Loucy (cell line): ENCODE measurements around the gene GIMAP8.

Source experiments
- H2AFZ ChIP-seq: fragments of 200-600 bp; sonication (generic); 2 replicates; pipeline ENCODE4 v1.6.0; 2016; ENCODE audit warnings: antibody characterized with exemption, mild to moderate bottlenecking, low read length, moderate library complexity
- H3F3A ChIP-seq: fragments of 200-600 bp; 2 replicates; pipeline ENCODE4 v1.6.0; 2016; ENCODE audit warnings: antibody characterized with exemption, low read depth, mild to moderate bottlenecking
- H3K27me3 ChIP-seq: fragments of 200-600 bp; sonication (generic); 2 replicates; pipeline ENCODE4 v1.6.1; 2014; ENCODE audit warnings: low read length, mild to moderate bottlenecking; ENCODE audit not compliant: insufficient read depth, poor library complexity, severe bottlenecking
- H3K36me3 ChIP-seq: fragments of 200-600 bp; sonication (generic); 2 replicates; pipeline ENCODE4 v1.6.1; 2016; ENCODE audit warnings: low read length; ENCODE audit not compliant: insufficient read depth
- H3K4me1 ChIP-seq: fragments of 200-600 bp; sonication (generic); 2 replicates; pipeline ENCODE4 v1.5.1; 2014; ENCODE audit warnings: low read length, mild to moderate bottlenecking; ENCODE audit not compliant: insufficient read depth, poor library complexity, severe bottlenecking
- H3K4me2 ChIP-seq: fragments of 200-600 bp; sonication (generic); 2 replicates; pipeline ENCODE4 v1.6.0; 2014; ENCODE audit warnings: antibody characterized with exemption, low read length, low read depth, mild to moderate bottlenecking; ENCODE audit not compliant: poor library complexity, severe bottlenecking
- H3K4me3 ChIP-seq: fragments of 200-600 bp; sonication (generic); 2 replicates; pipeline ENCODE4 v1.5.1; 2014; ENCODE audit warnings: low read length, mild to moderate bottlenecking, mixed read lengths; ENCODE audit not compliant: poor library complexity, severe bottlenecking
- H3K79me2 ChIP-seq: fragments of 200-600 bp; sonication (generic); 2 replicates; pipeline ENCODE4 v1.6.1; 2014; ENCODE audit warnings: low read length; ENCODE audit not compliant: insufficient read depth
- H3K9ac ChIP-seq: fragments of 200-600 bp; sonication (generic); 2 replicates; pipeline ENCODE4 v1.6.0; 2014; ENCODE audit warnings: mild to moderate bottlenecking, low read depth, low read length, moderate library complexity; ENCODE audit not compliant: poor library complexity, severe bottlenecking
- H3K9me2 ChIP-seq: fragments of 200-600 bp; sonication (generic); replicated peaks from 2 replicates; pipeline ENCODE4 v1.6.1; 2016; ENCODE audit warnings: low read depth, low read length, mixed read lengths
- H3K9me3 ChIP-seq: fragments of 200-600 bp; sonication (generic); 2 replicates; pipeline ENCODE4 v1.6.1; 2014; ENCODE audit warnings: mild to moderate bottlenecking, antibody characterized with exemption, low read length, low read depth; ENCODE audit not compliant: insufficient read depth
- H4K20me1 ChIP-seq: fragments of 200-600 bp; sonication (generic); 2 replicates; pipeline ENCODE4 v1.6.0; 2014; ENCODE audit warnings: antibody characterized with exemption, low read length, mild to moderate bottlenecking; ENCODE audit not compliant: insufficient read depth, poor library complexity, severe bottlenecking
- CTCF ChIP-seq: fragments of 200-600 bp; sonication (generic); conservative IDR thresholded peaks from 2 replicates; pipeline ENCODE4 v1.5.1; 2014; ENCODE audit warnings: mild to moderate bottlenecking, antibody characterized with exemption, low read length
- EZH2phosphoT487 ChIP-seq: fragments of 200-600 bp; IDR thresholded peaks from 2 replicates; pipeline ENCODE4 v1.6.1; 2018; ENCODE audit warnings: antibody characterized with exemption, mild to moderate bottlenecking, moderate library complexity, borderline replicate concordance

GIMAP8 gene

GRCh38 chr7:150448789-150449147 lies 1.7 kb upstream of the GIMAP8 start:
- no peaks in the 10 kb centered on the region for H3K27me3 ChIP-seq
- H3K4me2 ChIP-seq = peak overlapping the region; percentile 40
- H4K20me1 ChIP-seq = no peaks in the 10 kb centered on the region
- H3K4me3 ChIP-seq = peak overlapping the region; percentile 30
- no peak for TF ChIP-seq EZH2phosphoT487
- peak; percentile 97 for TF ChIP-seq CTCF
- peak overlapping the region; percentile 53 for H3K9ac ChIP-seq
- no peaks in the 10 kb centered on the region for H3K9me3 ChIP-seq
- H3K79me2 ChIP-seq = no peaks in the 10 kb centered on the region
- peaks cover 60% of the 10 kb centered on the region for H3K4me1 ChIP-seq
- peak overlapping the region; percentile 75 for H2AFZ ChIP-seq
- no peaks in the 10 kb centered on the region for H3K9me2 ChIP-seq
- no peaks in the 10 kb centered on the region for H3F3A ChIP-seq
- H3K36me3 ChIP-seq = no peaks in the 10 kb centered on the region

- H4K20me1 ChIP-seq = no peaks in the 10 kb centered on the region
- no peaks in the 10 kb centered on the region for H3F3A ChIP-seq
- H3K4me3 ChIP-seq = peak overlapping the region; percentile 30
- peak overlapping the region; percentile 40 for H3K4me2 ChIP-seq
- TF ChIP-seq EZH2phosphoT487 (no peak), CTCF (no peak)
- H3K9ac ChIP-seq = peak overlapping the region; percentile 53
- no peaks in the 10 kb centered on the region for H3K36me3 ChIP-seq
- H2AFZ ChIP-seq = peak overlapping the region; percentile 75
- no peaks in the 10 kb centered on the region for H3K9me2 ChIP-seq
- no peaks in the 10 kb centered on the region for H3K79me2 ChIP-seq
- no peaks in the 10 kb centered on the region for H3K27me3 ChIP-seq
- peaks cover 60% of the 10 kb centered on the region for H3K4me1 ChIP-seq
- H3K9me3 ChIP-seq = no peaks in the 10 kb centered on the region
Observed at GRCh38 chr7:150449206-150449952, 1.1 kb upstream of the GIMAP8 start.

- Histone ChIP-seq H2AFZ (peak overlapping the region; percentile 53; the same call in 1 of the 2 replicates), H3K27me3 (no peaks in the 10 kb centered on the region), H3F3A (no peaks in the 10 kb centered on the region), H3K9me2 (no peaks in the 10 kb centered on the region), H3K9me3 (no peaks in the 10 kb centered on the region; the same call in 1 of the 2 replicates), H3K9ac (peak overlapping the region; percentile 46), H3K4me2 (peak overlapping the region; percentile 15), H3K36me3 (no peaks in the 10 kb centered on the region), H3K4me1 (peaks cover 48% of the 10 kb centered on the region), H3K4me3 (no peak overlapping the region), H4K20me1 (no peaks in the 10 kb centered on the region), H3K79me2 (no peaks in the 10 kb centered on the region)
- TF ChIP-seq EZH2phosphoT487 = no peak
- peak; percentile 28; the same call in 1 of the 2 replicates for TF ChIP-seq CTCF
Observed at GRCh38 chr7:150451097-150451793, 815 bp downstream of the GIMAP8 start.
